Measurements from ENCODE around the gene GAREM2. TPM values are rescaled to one million over a fixed set of nuclear protein-coding genes. Genes with fewer than 3 reads are reported as not detected.

The GAREM2 gene
- polyA plus RNA-seq (2012; ENCODE audit: missing spikeins) = 0.70 TPM

DNA sequence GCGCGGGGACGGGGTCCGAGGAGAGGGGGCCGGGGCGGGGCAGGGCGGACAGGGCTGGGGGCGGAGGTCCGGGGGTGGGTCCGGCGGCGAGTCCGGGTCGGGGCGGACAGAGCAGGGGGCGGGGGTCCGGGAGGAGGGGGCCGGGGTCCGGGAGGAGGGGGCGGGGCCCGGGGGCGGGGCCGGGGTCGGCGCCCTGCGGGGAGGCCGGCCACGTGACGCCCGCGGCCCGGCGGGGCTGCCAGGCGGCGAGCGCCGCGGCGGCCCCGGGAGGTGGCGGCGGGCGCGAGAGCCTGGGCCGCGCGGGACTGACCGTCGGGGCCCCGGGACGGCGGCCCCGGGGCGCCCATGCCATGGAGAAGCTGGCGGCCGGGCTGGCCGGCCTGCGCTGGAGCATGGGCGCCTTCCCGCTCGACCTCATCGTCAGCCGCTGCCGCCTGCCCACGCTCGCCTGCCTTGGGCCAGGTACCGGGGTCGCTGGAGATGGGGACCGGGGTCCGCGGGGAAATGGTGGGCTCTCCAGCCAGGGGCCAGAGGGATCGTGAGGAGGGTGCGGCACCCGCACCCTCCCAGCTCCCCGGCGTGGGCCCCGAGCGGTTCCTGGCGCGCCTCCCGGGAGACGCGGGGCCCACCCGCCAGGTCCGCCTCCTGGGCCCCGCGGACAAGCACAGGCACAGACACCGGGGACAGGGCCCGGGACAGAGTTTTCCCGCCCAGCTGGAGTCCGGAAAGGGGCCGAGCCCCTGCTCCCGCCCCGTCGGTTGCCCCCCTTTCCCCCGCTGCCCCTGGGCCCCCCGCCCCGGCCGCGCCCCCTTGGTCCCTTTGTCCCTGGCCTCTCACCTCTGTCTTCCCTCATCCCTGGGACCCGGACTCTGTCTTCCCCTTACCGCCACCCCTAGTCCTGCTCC, at the start of gene GAREM2:
Gene GAREM2 (plus strand): TSS at position 218 of the 905 bp plus-strand sequence. CDS start 133 bp downstream, at position 351.
- no peak for FAIRE-seq
- no peak for TF ChIP-seq TAF1 (IDR thresholded peaks at IDR 0.05; ENCODE audit: borderline replicate concordance, low read depth, low read length)
- TF ChIP-seq POLR2AphosphoS5 (IDR thresholded peaks at IDR 0.05; ENCODE audit: low read depth, low read length) = no peak
- TF ChIP-seq POLR2A (IDR thresholded peaks at IDR 0.05; ENCODE audit: low read depth, low read length) = no peak
- DNase-seq (ENCODE audit: insufficient read length) = peak; percentile 50

DNA sequence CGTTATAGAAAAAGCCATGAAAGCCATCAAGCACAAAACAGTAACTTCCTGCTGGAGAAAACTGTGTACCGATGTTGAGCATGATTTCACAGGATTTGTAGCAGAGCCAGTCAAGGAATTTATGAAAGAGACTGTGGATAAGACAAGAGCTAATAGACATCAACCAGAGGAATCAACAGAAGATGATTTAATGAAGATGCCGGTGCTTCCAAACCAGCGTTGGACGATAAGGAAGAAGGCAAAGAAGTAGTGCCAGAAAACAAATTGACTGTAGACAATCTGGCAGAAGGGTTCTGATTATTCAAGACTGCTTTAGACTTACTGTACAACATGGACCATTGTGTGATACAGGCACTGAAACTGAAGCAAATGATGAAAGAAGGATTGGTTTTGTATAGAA, 49.5 kb upstream of the GAREM2 start:
- DNase-seq (ENCODE audit: insufficient read length) = no peak
- FAIRE-seq = no peak
- TF ChIP-seq POLR2A (IDR thresholded peaks at IDR 0.05; ENCODE audit: low read depth, low read length) (no peak), POLR2AphosphoS5 (IDR thresholded peaks at IDR 0.05; ENCODE audit: low read depth, low read length) (no peak), TAF1 (IDR thresholded peaks at IDR 0.05; ENCODE audit: borderline replicate concordance, low read depth, low read length) (no peak)

DNA sequence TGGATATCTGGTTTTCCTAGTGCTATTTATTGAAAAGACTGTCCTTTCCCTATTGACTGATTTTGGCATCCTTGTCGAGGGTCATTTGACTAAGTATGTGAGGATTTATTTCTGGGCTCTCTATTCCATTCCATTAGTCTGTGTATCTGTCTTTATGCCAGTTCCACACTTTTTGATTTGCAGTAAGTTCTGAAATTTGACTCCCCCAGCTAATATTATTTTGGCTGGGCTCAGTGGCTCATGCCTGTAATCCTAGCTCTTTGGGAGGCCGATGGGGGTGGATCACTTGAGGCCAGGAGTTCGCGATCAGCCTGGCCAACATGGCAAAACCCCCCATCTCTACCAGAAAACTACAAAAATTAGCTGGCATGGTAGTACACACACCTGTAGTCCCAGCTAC, 46.8 kb upstream of the GAREM2 start:
- no peak for FAIRE-seq
- TF ChIP-seq POLR2A (IDR thresholded peaks at IDR 0.05; ENCODE audit: low read depth, low read length) (no peak), POLR2AphosphoS5 (IDR thresholded peaks at IDR 0.05; ENCODE audit: low read depth, low read length) (no peak), TAF1 (IDR thresholded peaks at IDR 0.05; ENCODE audit: borderline replicate concordance, low read depth, low read length) (no peak)
- no peak for DNase-seq (ENCODE audit: insufficient read length)

DNA sequence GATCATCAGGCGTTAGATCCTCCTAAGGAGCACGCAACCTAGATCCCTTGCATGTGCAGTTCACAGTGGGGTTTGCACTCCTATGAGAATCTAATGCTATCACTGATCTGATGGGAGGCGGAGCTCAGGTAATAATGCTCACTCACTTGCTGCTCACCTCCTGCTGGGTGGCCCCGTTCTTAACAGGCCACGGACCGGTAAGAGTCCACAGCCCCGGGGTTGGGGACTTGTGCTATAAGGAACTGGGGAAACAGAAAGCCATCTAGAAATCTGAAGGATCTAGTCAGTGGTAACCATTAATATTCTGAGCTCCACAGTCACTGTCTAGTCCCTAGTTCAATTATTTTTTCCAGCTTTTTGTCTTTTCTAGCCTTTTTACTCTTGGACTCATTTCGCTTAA, 44.7 kb upstream of the GAREM2 start:
- no peak for DNase-seq (ENCODE audit: insufficient read length)
- FAIRE-seq = no peak
- TF ChIP-seq POLR2A (IDR thresholded peaks at IDR 0.05; ENCODE audit: low read depth, low read length) (no peak), POLR2AphosphoS5 (IDR thresholded peaks at IDR 0.05; ENCODE audit: low read depth, low read length) (no peak)

DNA sequence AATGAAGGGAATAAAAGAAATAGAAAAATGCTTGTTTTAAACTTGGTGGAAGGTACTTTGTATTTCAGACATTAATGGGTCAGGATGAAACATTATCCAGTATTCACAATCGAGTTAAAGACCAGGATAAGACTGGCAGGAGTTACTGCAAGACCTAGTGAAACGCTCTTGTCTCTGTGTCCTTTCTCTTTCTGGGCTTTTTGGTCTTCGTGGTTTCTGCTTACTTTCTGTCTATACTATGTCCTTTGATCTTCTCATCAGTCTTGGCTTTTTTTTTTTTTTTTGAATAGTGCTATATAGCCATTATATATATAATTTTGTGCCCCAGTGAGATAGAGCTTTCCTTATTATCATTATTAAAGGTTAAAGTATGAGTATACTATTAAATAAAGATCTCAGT, 42.1 kb upstream of the GAREM2 start:
- TF ChIP-seq POLR2A (IDR thresholded peaks at IDR 0.05; ENCODE audit: low read depth, low read length) (no peak), TAF1 (IDR thresholded peaks at IDR 0.05; ENCODE audit: borderline replicate concordance, low read depth, low read length) (no peak), POLR2AphosphoS5 (IDR thresholded peaks at IDR 0.05; ENCODE audit: low read depth, low read length) (no peak)
- no peak for DNase-seq (ENCODE audit: insufficient read length)
- FAIRE-seq = no peak

DNA sequence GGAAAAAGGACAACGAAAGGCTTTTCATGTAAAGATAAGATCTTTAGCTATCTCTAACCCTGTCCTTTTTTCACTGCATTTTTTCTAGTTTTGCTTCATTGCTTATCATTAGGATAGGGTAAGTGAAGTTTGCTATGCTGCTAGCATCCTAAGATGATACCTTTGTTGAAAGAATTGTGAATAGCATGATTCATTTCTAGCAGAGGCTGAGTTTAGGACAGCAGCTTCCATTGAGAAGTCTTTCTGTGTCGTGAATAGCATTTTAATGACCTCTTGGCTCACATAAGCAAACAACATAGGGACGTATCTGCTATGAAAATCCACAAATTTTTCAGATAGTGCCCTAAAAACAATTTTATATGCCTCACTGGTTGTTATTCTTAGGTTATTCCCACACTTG, 36.4 kb upstream of the GAREM2 start:
- FAIRE-seq (no peak), DNase-seq (ENCODE audit: insufficient read length) (no peak)
- TF ChIP-seq TAF1 (IDR thresholded peaks at IDR 0.05; ENCODE audit: borderline replicate concordance, low read depth, low read length) = no peak
- TF ChIP-seq POLR2AphosphoS5 (IDR thresholded peaks at IDR 0.05; ENCODE audit: low read depth, low read length) = no peak
- TF ChIP-seq POLR2A (IDR thresholded peaks at IDR 0.05; ENCODE audit: low read depth, low read length) = no peak

DNA sequence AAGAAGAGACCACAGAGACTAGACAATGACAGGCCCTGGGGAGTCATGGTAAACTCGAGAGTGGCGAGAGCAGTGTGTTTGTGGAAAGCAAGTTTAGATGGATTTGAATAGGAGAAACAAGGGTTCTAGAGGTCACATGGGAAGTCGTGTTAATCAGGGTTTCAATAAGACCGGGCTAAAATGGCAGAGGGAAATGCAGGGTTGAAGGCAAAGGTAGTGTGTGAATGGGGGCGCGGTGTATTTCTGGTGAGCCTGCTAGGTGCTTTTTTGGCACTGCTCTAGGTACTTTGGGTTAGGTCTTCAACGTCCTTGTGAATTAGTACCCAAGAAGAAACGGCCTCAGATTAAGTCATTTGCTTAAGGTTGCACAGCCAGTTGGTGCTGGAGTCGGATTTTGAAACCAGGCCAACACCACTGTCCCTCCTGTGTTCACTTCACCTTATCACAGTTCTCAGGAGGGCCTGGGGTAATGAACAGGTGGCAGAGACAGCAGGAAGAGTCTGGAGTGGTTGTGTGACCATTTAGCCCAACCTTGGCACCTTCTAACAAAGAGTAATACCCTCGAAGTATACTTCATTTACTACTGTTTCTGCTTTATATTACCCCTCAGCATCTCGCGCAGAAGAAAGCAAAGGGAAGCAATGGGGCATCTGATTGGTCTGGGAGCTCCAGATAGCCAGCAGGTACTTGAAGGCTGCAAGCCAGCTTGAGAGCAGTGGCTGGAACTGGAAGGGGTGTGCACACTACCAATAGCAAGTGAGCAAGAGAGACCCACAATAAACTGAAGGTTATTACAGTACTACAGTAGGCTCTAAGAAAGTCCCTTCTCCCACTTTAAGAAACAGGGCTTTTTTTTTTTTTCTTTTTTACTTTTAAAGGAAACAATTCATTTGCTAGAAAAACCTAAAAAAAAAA, 33.4 kb upstream of the GAREM2 start:
- no peak for TF ChIP-seq TAF1 (IDR thresholded peaks at IDR 0.05; ENCODE audit: borderline replicate concordance, low read depth, low read length)
- TF ChIP-seq POLR2AphosphoS5 (IDR thresholded peaks at IDR 0.05; ENCODE audit: low read depth, low read length) = no peak
- TF ChIP-seq POLR2A (IDR thresholded peaks at IDR 0.05; ENCODE audit: low read depth, low read length) = no peak
- DNase-seq (ENCODE audit: insufficient read length) = no peak
- no peak for FAIRE-seq

DNA sequence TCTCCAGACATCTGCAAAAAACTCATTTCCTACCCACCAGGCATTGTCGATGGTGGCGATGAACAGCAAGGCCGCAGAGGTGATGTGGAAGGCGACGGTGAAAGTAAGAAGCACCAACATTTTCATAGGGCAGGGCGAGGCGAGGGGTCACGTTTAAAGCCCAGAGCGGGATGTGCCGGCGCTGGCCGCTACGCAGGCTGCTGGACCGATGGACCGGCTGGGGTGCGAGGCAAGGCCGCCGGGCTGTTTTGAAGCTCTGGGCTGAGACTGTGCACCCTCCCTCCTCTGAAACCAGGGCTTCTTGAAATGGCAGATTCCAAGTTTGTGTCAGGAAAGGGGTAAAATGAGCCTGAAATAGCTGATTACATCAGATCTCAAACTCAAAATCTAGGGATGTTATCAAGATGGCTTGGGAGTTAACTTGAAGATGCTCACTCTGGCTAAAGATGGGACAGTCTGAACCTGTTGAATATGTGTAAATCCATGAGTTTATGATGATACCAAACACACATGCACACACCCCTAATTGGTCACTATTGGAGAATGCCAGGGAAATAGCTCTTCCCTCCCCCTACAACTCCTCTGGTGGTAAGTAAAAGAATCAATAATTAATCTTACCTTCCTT, 31.6 kb upstream of the GAREM2 start:
- no peak for DNase-seq (ENCODE audit: insufficient read length)
- no peak for FAIRE-seq
- TF ChIP-seq POLR2A (IDR thresholded peaks at IDR 0.05; ENCODE audit: low read depth, low read length) = no peak
- no peak for TF ChIP-seq POLR2AphosphoS5 (IDR thresholded peaks at IDR 0.05; ENCODE audit: low read depth, low read length)
- no peak for TF ChIP-seq TAF1 (IDR thresholded peaks at IDR 0.05; ENCODE audit: borderline replicate concordance, low read depth, low read length)

DNA sequence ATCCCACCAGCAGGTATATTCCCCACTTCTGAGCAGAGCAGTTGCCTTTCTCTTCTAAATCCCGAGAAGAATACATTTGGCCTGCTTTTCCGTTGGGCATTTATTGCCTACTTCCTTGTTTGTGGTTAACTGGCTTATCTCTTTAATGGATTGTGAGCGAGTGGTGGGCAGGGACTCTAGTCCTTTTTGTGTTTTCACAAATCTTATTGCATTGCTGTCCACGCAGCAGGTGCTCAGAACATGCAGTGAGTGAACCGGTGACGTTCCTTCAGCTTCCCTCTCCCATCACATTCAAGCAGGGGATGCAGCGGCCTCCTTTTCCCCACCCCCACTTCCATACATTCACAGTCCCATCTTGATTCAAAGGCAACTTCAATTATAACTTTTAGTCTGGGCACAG, 28.9 kb upstream of the GAREM2 start:
- no peak for FAIRE-seq
- no peak for TF ChIP-seq TAF1 (IDR thresholded peaks at IDR 0.05; ENCODE audit: borderline replicate concordance, low read depth, low read length)
- no peak for TF ChIP-seq POLR2A (IDR thresholded peaks at IDR 0.05; ENCODE audit: low read depth, low read length)
- TF ChIP-seq POLR2AphosphoS5 (IDR thresholded peaks at IDR 0.05; ENCODE audit: low read depth, low read length) = no peak
- no peak for DNase-seq (ENCODE audit: insufficient read length)

DNA sequence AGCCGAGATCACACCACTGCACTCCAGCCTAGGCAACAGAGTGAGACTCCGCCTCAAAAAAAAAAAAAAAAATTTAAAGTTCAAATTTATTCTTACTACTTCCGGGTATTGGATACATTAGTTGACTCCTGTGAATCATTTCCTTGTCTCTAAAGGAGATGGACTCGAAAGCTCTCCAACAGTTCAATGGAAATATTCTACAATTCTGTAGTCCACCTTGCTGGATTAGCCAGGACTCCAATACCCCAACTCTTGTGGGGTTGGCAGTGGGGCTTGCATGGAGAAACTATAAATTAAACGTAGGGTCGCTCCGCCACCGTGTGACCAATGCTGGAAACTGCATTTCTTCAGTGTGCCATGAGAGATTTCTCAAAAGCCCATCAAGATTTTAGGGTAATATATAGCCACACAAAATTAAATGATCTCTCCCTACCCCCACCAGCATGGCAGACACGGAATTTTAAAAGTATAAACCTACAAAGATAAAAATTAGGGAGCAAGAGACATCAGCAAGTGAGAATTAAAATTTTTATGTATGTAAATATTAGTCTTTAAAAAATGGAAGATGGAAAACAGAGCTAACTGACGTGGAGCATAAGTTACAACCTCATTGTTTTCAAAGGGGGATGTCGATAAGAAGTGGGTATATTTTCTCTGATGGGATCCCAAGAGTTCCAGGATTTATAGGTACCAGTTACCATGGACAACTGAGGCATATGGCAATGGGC, 27.8 kb upstream of the GAREM2 start:
- FAIRE-seq (peak; percentile 78), DNase-seq (ENCODE audit: insufficient read length) (peak; percentile 31)

More for the DNA sequence above, 27.8 kb upstream of the GAREM2 start:
- TF ChIP-seq POLR2A (IDR thresholded peaks at IDR 0.05; ENCODE audit: low read depth, low read length) (no peak), TAF1 (IDR thresholded peaks at IDR 0.05; ENCODE audit: borderline replicate concordance, low read depth, low read length) (no peak), POLR2AphosphoS5 (IDR thresholded peaks at IDR 0.05; ENCODE audit: low read depth, low read length) (no peak)

All from GM12892 (cell line).